SK-N-SH (cell line): ENCODE results near the gene SMPDL3B. TPM values are rescaled to one million over a fixed set of nuclear protein-coding genes. Genes with fewer than 3 reads are reported as not detected.

Source experiments
- CTCF ChIA-PET: fragments of 300-600, 350-600 bp; formaldehyde crosslinking; extraction: SDS; loops from one replicate; lab custom pipeline; 2021; lab: Yijun Ruan, JAX
- POLR2A ChIA-PET: fragments of 350-600 bp; sonication (Branson Sonifier 250); formaldehyde crosslinking; extraction: SDS; loops from one replicate; lab custom pipeline; 2020; ENCODE audit warnings: antibody characterized with exemption, inconsistent platforms; lab: Yijun Ruan, JAX
- DNase-seq: peaks from one replicate; pipeline ENCODE4 v3.0.0; 2012
- H2AFZ ChIP-seq: fragments of 200-600 bp; sonication (generic); 2 replicates; pipeline ENCODE4 v1.8.1; 2016; ENCODE audit warnings: antibody characterized with exemption, mild to moderate bottlenecking, low read depth
- H3F3A ChIP-seq: fragments of 200-600 bp; sonication (generic); replicated peaks from 2 replicates; pipeline ENCODE3; 2016; ENCODE audit warnings: antibody characterized with exemption, mild to moderate bottlenecking; ENCODE audit not compliant: insufficient read depth
- H3K27ac ChIP-seq, 2 experiments: fragments of 200-500 bp in 1 of 2; fragments of 200-600 bp in 1 of 2; sonication (Bioruptor generic) in 1 of 2; sonication (generic), shearing (Covaris generic) in 1 of 2; 2 replicates each; pipeline versions ENCODE4 v1.5.1 to v1.6.1; 2014 to 2016; ENCODE audit warnings: low read depth in 2 of 2, inconsistent platforms in 1 of 2, low read length in 1 of 2, mild to moderate bottlenecking in 1 of 2, mixed read lengths in 1 of 2
- H3K27me3 ChIP-seq: fragments of 200-600 bp; sonication (generic), shearing (Covaris generic); 2 replicates; pipeline ENCODE4 v1.6.1; 2016; ENCODE audit warnings: mixed run types; ENCODE audit not compliant: insufficient read depth
- H3K36me3 ChIP-seq, 2 experiments: fragments of 200-500 bp in 1 of 2; fragments of 200-600 bp in 1 of 2; sonication (Bioruptor generic) in 1 of 2; sonication (generic) in 1 of 2; replicated peaks in 1 of 2; 2 replicates each; pipeline versions ENCODE3 to v1.5.1; 2014 to 2016; ENCODE audit warnings: low read length in 1 of 2, mild to moderate bottlenecking in 1 of 2; ENCODE audit not compliant: insufficient read depth in 2 of 2, control insufficient read depth in 1 of 2
- H3K4me1 ChIP-seq, 2 experiments: fragments of 200-500 bp in 1 of 2; fragments of 200-600 bp in 1 of 2; sonication (Bioruptor generic) in 1 of 2; sonication (generic), shearing (Covaris generic) in 1 of 2; 2 replicates each; pipeline versions ENCODE4 v1.5.1 to v1.6.1; 2014 to 2016; ENCODE audit warnings: low read depth in 1 of 2, low read length in 1 of 2, mixed run types in 1 of 2; ENCODE audit not compliant: insufficient read depth in 2 of 2, control insufficient read depth in 1 of 2
- H3K4me2 ChIP-seq: fragments of 200-600 bp; sonication (generic), shearing (Covaris generic); 2 replicates; pipeline ENCODE4 v1.6.1; 2017; ENCODE audit warnings: mixed run types
- H3K4me3 ChIP-seq, 2 experiments: fragments of 200-500 bp in 1 of 2; fragments of 200-600 bp in 1 of 2; sonication (Bioruptor generic) in 1 of 2; sonication (generic), shearing (Covaris generic) in 1 of 2; 2 replicates each; pipeline versions ENCODE4 v1.5.1 to v1.8.1; 2014 to 2016; ENCODE audit warnings: low read depth in 2 of 2, inconsistent platforms in 1 of 2, low read length in 1 of 2, mild to moderate bottlenecking in 1 of 2, mixed read lengths in 1 of 2, moderate library complexity in 1 of 2
- H3K79me2 ChIP-seq: fragments of 200-600 bp; sonication (generic); 2 replicates; pipeline ENCODE4 v1.8.1; 2017; ENCODE audit warnings: mild to moderate bottlenecking; ENCODE audit not compliant: insufficient read depth
- H3K9ac ChIP-seq: fragments of 200-600 bp; sonication (generic); 2 replicates; pipeline ENCODE4 v1.6.1; 2017; ENCODE audit warnings: mixed run types
- H3K9me2 ChIP-seq: fragments of 200-600 bp; sonication (generic); 2 replicates; pipeline ENCODE4 v1.6.1; 2017; ENCODE audit warnings: mixed run types
- H3K9me3 ChIP-seq: fragments of 200-600 bp; sonication (generic); 2 replicates; pipeline ENCODE4 v1.6.1; 2017; ENCODE audit warnings: mixed run types, mild to moderate bottlenecking, moderate library complexity
- H4K20me1 ChIP-seq: fragments of 200-600 bp; sonication (generic); 2 replicates; pipeline ENCODE4 v1.6.1; 2017; ENCODE audit warnings: mild to moderate bottlenecking, mixed run types; ENCODE audit not compliant: insufficient read depth
- CHD2 ChIP-seq: fragments of 150-350 bp; IDR thresholded peaks from 2 replicates; pipeline ENCODE4 v1.6.1; 2018; ENCODE audit warnings: low read length; ENCODE audit not compliant: partially characterized antibody
- CTCF ChIP-seq: fragments of 200-600 bp; sonication (generic); IDR thresholded peaks from 2 replicates; pipeline ENCODE4 v1.6.1; 2017; ENCODE audit warnings: antibody characterized with exemption, mild to moderate bottlenecking, moderate library complexity
- EZH2phosphoT487 ChIP-seq: fragments of 200-600 bp; sonication (generic); IDR thresholded peaks from 2 replicates; pipeline ENCODE4 v1.6.1; 2017; ENCODE audit warnings: low read depth, mixed run types, mild to moderate bottlenecking, antibody characterized with exemption, moderate library complexity, borderline replicate concordance
- FOSL2 ChIP-seq: IDR thresholded peaks from 2 replicates; pipeline ENCODE4 v1.4.0; 2012; ENCODE audit warnings: low read depth, mild to moderate bottlenecking, moderate library complexity, borderline replicate concordance
- FOXJ3 ChIP-seq: sonication (generic); formaldehyde crosslinking; IDR thresholded peaks from 2 replicates; pipeline ENCODE4 v1.5.1; 2020; ENCODE audit warnings: mild to moderate bottlenecking, missing genetic modification reagents
- FOXM1 ChIP-seq: IDR thresholded peaks from 2 replicates; pipeline ENCODE4 v1.4.0; 2012; ENCODE audit warnings: low read depth, mild to moderate bottlenecking
- GABPA ChIP-seq: IDR thresholded peaks from 2 replicates; pipeline ENCODE4 v1.4.0; 2012; ENCODE audit warnings: low read depth, mild to moderate bottlenecking
- GATA2 ChIP-seq: sonication (generic); formaldehyde crosslinking; IDR thresholded peaks from 2 replicates; pipeline ENCODE4 v1.5.0; 2020; ENCODE audit warnings: mild to moderate bottlenecking, missing genetic modification reagents
- NRF1 ChIP-seq: IDR thresholded peaks from 2 replicates; pipeline ENCODE4 v1.6.1; 2012; ENCODE audit warnings: low read depth, mild to moderate bottlenecking, low read length
- RAD21 ChIP-seq: IDR thresholded peaks from 2 replicates; pipeline ENCODE4 v1.6.1; 2012; ENCODE audit warnings: mild to moderate bottlenecking, low read length
- RCOR1 ChIP-seq: fragments of 150-350 bp; IDR thresholded peaks from 2 replicates; pipeline ENCODE4 v1.6.1; 2017; ENCODE audit warnings: antibody characterized with exemption, low read length
- RFX5 ChIP-seq: IDR thresholded peaks from 2 replicates; pipeline ENCODE4 v1.6.1; 2012; ENCODE audit warnings: mild to moderate bottlenecking, improper control_type of control experiment, low read length
- SIN3A ChIP-seq: IDR thresholded peaks from 2 replicates; pipeline ENCODE4 v1.6.1; 2012; ENCODE audit warnings: low read depth, mild to moderate bottlenecking, low read length, moderate library complexity, borderline replicate concordance
- SMC3 ChIP-seq: IDR thresholded peaks from 2 replicates; pipeline ENCODE4 v1.6.1; 2012; ENCODE audit warnings: low read depth, low read length, improper control_type of control experiment
- TAF1 ChIP-seq: IDR thresholded peaks from 2 replicates; pipeline ENCODE4 v1.6.1; 2012; ENCODE audit warnings: low read depth, mild to moderate bottlenecking, low read length, moderate library complexity, borderline replicate concordance
- TEAD4 ChIP-seq: IDR thresholded peaks from 2 replicates; pipeline ENCODE4 v1.4.0; 2012; ENCODE audit warnings: mild to moderate bottlenecking, borderline replicate concordance; ENCODE audit not compliant: insufficient read depth
- USF1 ChIP-seq: IDR thresholded peaks from 2 replicates; pipeline ENCODE4 v1.4.0; 2012; ENCODE audit warnings: low read depth, borderline replicate concordance
- USF2 ChIP-seq: fragments of 150-350 bp; IDR thresholded peaks from 2 replicates; pipeline ENCODE4 v1.6.1; 2017; ENCODE audit warnings: antibody characterized with exemption, low read length, low read depth, borderline replicate concordance
- YY1 ChIP-seq: IDR thresholded peaks from 2 replicates; pipeline ENCODE4 v1.4.0; 2012; ENCODE audit warnings: low read depth, mild to moderate bottlenecking
- WGBS: methylation state at CpG from one replicate; pipeline ENCODE4 v1.1.6; 2017; ENCODE audit warnings: low lambda C conversion rate; 5-methylcytosine and 5-hydroxymethylcytosine counted together
- polyA plus RNA-seq, 3 experiments: library from polyadenylated mRNA; depleted of rRNA; stranded (reverse); fragments of >200 nt; gene quantifications; 2 replicates each; pipeline ENCODE4 v1.2.3, GENCODE V29; 2012
- TF ChIP-seq, protein P1 (sequence below): IDR thresholded peaks from 2 replicates; pipeline ENCODE4 v1.4.0; 2012; ENCODE audit warnings: low read depth
- TF ChIP-seq, protein P2 (sequence below): fragments of 150-350 bp; IDR thresholded peaks from 2 replicates; pipeline ENCODE4 v1.6.1; 2016; ENCODE audit warnings: mild to moderate bottlenecking, low read depth, low read length

SMPDL3B gene
- polyA plus RNA-seq, 1 of the 3 experiments (the other 2 are of a cell fraction): 0.95 TPM

DNA sequence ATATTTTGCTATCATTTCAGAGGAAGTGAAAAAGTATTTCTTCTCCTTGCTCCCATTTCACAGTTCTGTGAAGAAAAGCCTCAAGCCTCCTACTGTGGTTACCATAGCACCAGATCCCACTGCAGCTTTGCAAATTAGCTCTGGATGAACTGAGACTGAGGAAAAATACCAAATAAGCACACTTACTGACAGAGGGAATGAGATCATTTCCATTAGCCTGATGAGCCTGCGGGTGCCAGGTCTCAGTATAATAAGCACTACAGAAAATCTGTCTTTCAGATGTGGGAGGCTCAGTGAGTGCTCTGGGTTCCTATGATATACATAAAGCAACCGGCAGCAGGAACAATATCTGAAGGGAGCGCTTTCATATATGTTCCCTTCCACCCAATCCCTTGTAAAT lies 46.3 kb downstream of the SMPDL3B start:
- Histone ChIP-seq H3K79me2 (no peaks in the 10 kb centered on the region), H3K4me2 (no peak overlapping the region; the same call in 1 of the 2 replicates), H3F3A (peaks cover 11% of the 10 kb centered on the region), H3K36me3 (peaks cover 10 to 18% of the 10 kb centered on the region in 2 experiments), H3K9me3 (no peaks in the 10 kb centered on the region), H3K27me3 (no peaks in the 10 kb centered on the region), H4K20me1 (no peaks in the 10 kb centered on the region), H2AFZ (no peak overlapping the region), H3K4me3 (no peak overlapping the region), H3K27ac (no peak overlapping the region), H3K9me2 (no peaks in the 10 kb centered on the region), H3K4me1 (no peaks in the 10 kb centered on the region; a peak in 1 of 4 replicates), H3K9ac (no peak overlapping the region)
- no peak for DNase-seq
- 95% methylated on average over 3 of the region's 3 CpGs for WGBS
- ChIA-PET CTCF (interaction anchor here (0.9 to 4.1 kb wide), 5 partner anchors 9 to 124 kb away, joined by 3 to 40 read pairs (median 3); no protein-coding TSS in a partner anchor), POLR2A (no interaction called here)
- TF ChIP-seq USF1 (no peak), GATA2 (CRISPR knock-in tag) (no peak), GABPA (no peak), CHD2 (no peak), SMC3 (no peak), SIN3A (no peak), FOXJ3 (CRISPR knock-in tag) (no peak), FOSL2 (no peak), USF2 (no peak), NRF1 (no peak), RFX5 (no peak)
- TF ChIP-seq, protein P1, sequence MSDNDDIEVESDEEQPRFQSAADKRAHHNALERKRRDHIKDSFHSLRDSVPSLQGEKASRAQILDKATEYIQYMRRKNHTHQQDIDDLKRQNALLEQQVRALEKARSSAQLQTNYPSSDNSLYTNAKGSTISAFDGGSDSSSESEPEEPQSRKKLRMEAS: no peak
- TF ChIP-seq, protein P2, sequence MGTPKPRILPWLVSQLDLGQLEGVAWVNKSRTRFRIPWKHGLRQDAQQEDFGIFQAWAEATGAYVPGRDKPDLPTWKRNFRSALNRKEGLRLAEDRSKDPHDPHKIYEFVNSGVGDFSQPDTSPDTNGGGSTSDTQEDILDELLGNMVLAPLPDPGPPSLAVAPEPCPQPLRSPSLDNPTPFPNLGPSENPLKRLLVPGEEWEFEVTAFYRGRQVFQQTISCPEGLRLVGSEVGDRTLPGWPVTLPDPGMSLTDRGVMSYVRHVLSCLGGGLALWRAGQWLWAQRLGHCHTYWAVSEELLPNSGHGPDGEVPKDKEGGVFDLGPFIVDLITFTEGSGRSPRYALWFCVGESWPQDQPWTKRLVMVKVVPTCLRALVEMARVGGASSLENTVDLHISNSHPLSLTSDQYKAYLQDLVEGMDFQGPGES: no peak

- ChIA-PET POLR2A (interaction anchor here (0.6 kb wide), 1 partner anchor 23 kb away, joined by 3 read pairs; no protein-coding TSS in a partner anchor), CTCF (interaction anchor here (0.7 to 1.3 kb wide), 2 partner anchors 19 to 229 kb away, joined by 3 read pairs; no protein-coding TSS in a partner anchor)
- Histone ChIP-seq H3K27ac (no peak overlapping the region), H3K79me2 (no peaks in the 10 kb centered on the region), H3K9ac (no peak overlapping the region), H3K36me3 (peaks cover 59 to 68% of the 10 kb centered on the region in 2 experiments), H3K4me1 (no peaks in the 10 kb centered on the region), H3K9me3 (no peaks in the 10 kb centered on the region), H2AFZ (no peak overlapping the region), H3F3A (no peaks in the 10 kb centered on the region), H4K20me1 (no peaks in the 10 kb centered on the region), H3K4me3 (no peak overlapping the region), H3K4me2 (no peak overlapping the region), H3K27me3 (no peaks in the 10 kb centered on the region), H3K9me2 (no peaks in the 10 kb centered on the region)
- 94% methylated on average over 3 of the region's 3 CpGs for WGBS
- DNase-seq: no peak
- TF ChIP-seq EZH2phosphoT487 (no peak), YY1 (no peak), TEAD4 (no peak), RCOR1 (no peak), RAD21 (no peak), FOXM1 (no peak), FOXJ3 (CRISPR knock-in tag) (no peak), CTCF (no peak), GATA2 (CRISPR knock-in tag) (no peak), TAF1 (no peak)
- TF ChIP-seq, protein P1: no peak
Measured at GRCh38 chr1:27990920-27991537, 56.2 kb downstream of the SMPDL3B start.
